WTC11 (cell line): ENCODE data around the gene TCEA2. TPM values are rescaled to one million over a fixed set of nuclear protein-coding genes. Genes with fewer than 3 reads are reported as not detected.
A peak's percentile ranks its signal among the peaks of the same experiment; 100 is the strongest.

ENCODE experiments used
- ATAC-seq: fragments of 200-7000 bp; cut with Tn5 transposase; 2 replicates; pipeline ENCODE4 v1.10.0; 2021; ENCODE audit warnings: mild to moderate bottlenecking, moderate library complexity
- CTCF ChIA-PET: fragments of 300-600 bp; sonication (Branson Sonifier 250); formaldehyde crosslinking; loops from one replicate; lab custom pipeline; 2021; ENCODE audit warnings: antibody characterized with exemption; lab: Charles Lee
- POLR2A ChIA-PET: fragments of 350-600 bp; sonication (Branson Sonifier 250); formaldehyde crosslinking; loops from one replicate; lab custom pipeline; 2021; ENCODE audit warnings: antibody characterized with exemption; lab: Charles Lee
- DNase-seq: peaks from one replicate; pipeline ENCODE4 v3.0.0; 2021; ENCODE audit warnings: low spot score
- H3K27ac Mint-ChIP-seq: 2 replicates; pipeline ENCODE4 v1.8.0; 2021; ENCODE audit warnings: mixed read lengths
- H3K27me3 Mint-ChIP-seq: 2 replicates; pipeline ENCODE4 v1.8.0; 2021; ENCODE audit warnings: low read depth, mild to moderate bottlenecking, moderate library complexity, mixed read lengths
- H3K36me3 Mint-ChIP-seq: 2 replicates; pipeline ENCODE4 v1.8.0; 2021; ENCODE audit warnings: mixed read lengths
- H3K4me1 Mint-ChIP-seq: 2 replicates; pipeline ENCODE4 v1.8.0; 2022; ENCODE audit warnings: mixed read lengths
- H3K4me3 Mint-ChIP-seq: 2 replicates; pipeline ENCODE4 v1.8.0; 2021; ENCODE audit warnings: mild to moderate bottlenecking, moderate library complexity, mixed read lengths
- H3K9me3 Mint-ChIP-seq: 2 replicates; pipeline ENCODE4 v1.8.0; 2021; ENCODE audit warnings: mixed read lengths
- ATF1 ChIP-seq: sonication (generic); formaldehyde crosslinking; IDR thresholded peaks from 2 replicates; pipeline ENCODE4 v1.8.1; 2023; ENCODE audit warnings: mild to moderate bottlenecking, moderate library complexity, missing genetic modification reagents
- KAT7 ChIP-seq: sonication (generic); formaldehyde crosslinking; IDR thresholded peaks from 2 replicates; pipeline ENCODE4 v1.8.1; 2023; ENCODE audit warnings: missing genetic modification reagents, mild to moderate bottlenecking, borderline replicate concordance
- NFATC4 ChIP-seq: fragments of 250-450 bp; sonication (Bioruptor Pico); IDR thresholded peaks from 2 replicates; pipeline ENCODE4 v1.9.0; 2021; ENCODE audit warnings: mild to moderate bottlenecking
- NFYB ChIP-seq: sonication (generic); formaldehyde crosslinking; conservative IDR thresholded peaks from 2 replicates; pipeline ENCODE4 v1.8.0; 2022; ENCODE audit warnings: low read depth, missing genetic modification reagents
- RORB ChIP-seq: fragments of 250-450 bp; sonication (Bioruptor Pico); IDR thresholded peaks from 2 replicates; pipeline ENCODE4 v1.9.0; 2021; ENCODE audit warnings: mild to moderate bottlenecking
- ZNF138 ChIP-seq: sonication (generic); formaldehyde crosslinking; conservative IDR thresholded peaks from 2 replicates; pipeline ENCODE4 v1.8.1; 2022; ENCODE audit warnings: mild to moderate bottlenecking, moderate library complexity, missing genetic modification reagents
- total RNA-seq: library from RNA; stranded (reverse); gene quantifications from 3 replicates; pipeline ENCODE4 v1.2.3, GENCODE V29; 2021
- TF ChIP-seq, protein P1 (sequence below): sonication (generic); formaldehyde crosslinking; IDR thresholded peaks from 2 replicates; pipeline ENCODE4 v1.8.0; 2022; ENCODE audit warnings: mild to moderate bottlenecking, missing genetic modification reagents
- TF ChIP-seq, protein P2 (sequence below): sonication (generic); formaldehyde crosslinking; IDR thresholded peaks from 2 replicates; pipeline ENCODE4 v1.8.1; 2022; ENCODE audit warnings: low read depth, mild to moderate bottlenecking, moderate library complexity, missing genetic modification reagents, borderline replicate concordance
- TF ChIP-seq, protein P3 (sequence below): sonication (generic); formaldehyde crosslinking; IDR thresholded peaks from 2 replicates; pipeline ENCODE4 v1.8.1; 2023; ENCODE audit warnings: mild to moderate bottlenecking, missing genetic modification reagents
- TF ChIP-seq, protein P4 (sequence below): sonication (generic); formaldehyde crosslinking; IDR thresholded peaks from 2 replicates; pipeline ENCODE4 v1.8.0; 2022; ENCODE audit warnings: missing genetic modification reagents
- TF ChIP-seq, protein P5 (sequence below): sonication (generic); formaldehyde crosslinking; IDR thresholded peaks from 2 replicates; pipeline ENCODE4 v1.8.1; 2022; ENCODE audit warnings: missing genetic modification reagents, borderline replicate concordance
- TF ChIP-seq, protein P6 (sequence below): sonication (generic); formaldehyde crosslinking; IDR thresholded peaks from 2 replicates; pipeline ENCODE4 v1.8.1; 2023; ENCODE audit warnings: mild to moderate bottlenecking, missing genetic modification reagents, moderate library complexity

TCEA2 gene
- total RNA-seq, 1 experiment from 2014 or later = 55.8 TPM

DNA sequence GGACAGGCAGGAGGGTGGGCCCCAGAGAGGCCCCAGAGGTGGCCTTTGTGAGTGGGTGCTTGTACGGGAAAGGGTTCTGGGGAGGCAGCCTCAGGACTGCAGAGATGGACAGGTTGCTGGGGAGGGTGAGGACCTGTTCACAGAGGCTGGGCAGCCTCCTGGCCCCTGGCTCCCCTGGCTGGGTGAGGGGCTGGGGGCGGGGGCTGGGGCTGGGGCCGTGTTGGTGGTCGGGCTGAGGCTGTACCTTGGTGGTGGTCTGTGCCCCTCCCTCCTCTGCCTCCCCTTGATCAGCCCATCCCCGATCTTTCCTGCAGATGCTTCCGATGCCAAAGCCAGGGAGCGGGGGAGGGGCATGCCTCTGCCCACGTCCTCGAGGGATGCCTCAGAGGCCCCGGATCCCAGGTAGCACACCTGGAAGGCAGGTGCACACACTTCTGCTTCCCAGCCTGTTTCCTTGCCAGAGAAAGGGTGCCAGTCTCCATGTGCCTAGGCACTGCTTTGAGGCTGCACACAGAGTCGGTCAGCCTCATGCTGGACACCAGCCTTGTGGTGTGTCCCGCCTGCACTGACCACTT lies 4.8 kb downstream of the TCEA2 start:
- Mint-ChIP-seq H3K27ac (peak overlapping the region; percentile 74; the same call in 1 of the 2 replicates), H3K4me1 (peaks cover 26% of the 10 kb centered on the region), H3K9me3 (no peaks in the 10 kb centered on the region), H3K4me3 (no peak overlapping the region), H3K36me3 (no peaks in the 10 kb centered on the region), H3K27me3 (peaks cover 2% of the 10 kb centered on the region; the same call in 1 of the 2 replicates)
- CTCF ChIA-PET = interaction anchor here (0.7 kb wide), 1 partner anchor 29 kb away, joined by 3 read pairs; no protein-coding TSS in a partner anchor
- ATAC-seq (no peak), DNase-seq (no peak)
- POLR2A ChIA-PET = no interaction called here
- TF ChIP-seq, protein P1, sequence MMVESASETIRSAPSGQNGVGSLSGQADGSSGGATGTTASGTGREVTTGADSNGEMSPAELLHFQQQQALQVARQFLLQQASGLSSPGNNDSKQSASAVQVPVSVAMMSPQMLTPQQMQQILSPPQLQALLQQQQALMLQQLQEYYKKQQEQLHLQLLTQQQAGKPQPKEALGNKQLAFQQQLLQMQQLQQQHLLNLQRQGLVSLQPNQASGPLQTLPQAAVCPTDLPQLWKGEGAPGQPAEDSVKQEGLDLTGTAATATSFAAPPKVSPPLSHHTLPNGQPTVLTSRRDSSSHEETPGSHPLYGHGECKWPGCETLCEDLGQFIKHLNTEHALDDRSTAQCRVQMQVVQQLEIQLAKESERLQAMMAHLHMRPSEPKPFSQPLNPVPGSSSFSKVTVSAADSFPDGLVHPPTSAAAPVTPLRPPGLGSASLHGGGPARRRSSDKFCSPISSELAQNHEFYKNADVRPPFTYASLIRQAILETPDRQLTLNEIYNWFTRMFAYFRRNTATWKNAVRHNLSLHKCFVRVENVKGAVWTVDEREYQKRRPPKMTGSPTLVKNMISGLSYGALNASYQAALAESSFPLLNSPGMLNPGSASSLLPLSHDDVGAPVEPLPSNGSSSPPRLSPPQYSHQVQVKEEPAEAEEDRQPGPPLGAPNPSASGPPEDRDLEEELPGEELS (CRISPR knock-in tag) = no peak
- TF ChIP-seq RORB (CRISPR knock-in tag) = no peak
- TF ChIP-seq, protein P2, sequence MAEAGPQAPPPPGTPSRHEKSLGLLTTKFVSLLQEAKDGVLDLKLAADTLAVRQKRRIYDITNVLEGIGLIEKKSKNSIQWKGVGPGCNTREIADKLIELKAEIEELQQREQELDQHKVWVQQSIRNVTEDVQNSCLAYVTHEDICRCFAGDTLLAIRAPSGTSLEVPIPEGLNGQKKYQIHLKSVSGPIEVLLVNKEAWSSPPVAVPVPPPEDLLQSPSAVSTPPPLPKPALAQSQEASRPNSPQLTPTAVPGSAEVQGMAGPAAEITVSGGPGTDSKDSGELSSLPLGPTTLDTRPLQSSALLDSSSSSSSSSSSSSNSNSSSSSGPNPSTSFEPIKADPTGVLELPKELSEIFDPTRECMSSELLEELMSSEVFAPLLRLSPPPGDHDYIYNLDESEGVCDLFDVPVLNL = no peak
- no peak for TF ChIP-seq KAT7 (CRISPR knock-in tag)
- no peak for TF ChIP-seq NFATC4 (CRISPR knock-in tag)
- TF ChIP-seq, protein P3, sequence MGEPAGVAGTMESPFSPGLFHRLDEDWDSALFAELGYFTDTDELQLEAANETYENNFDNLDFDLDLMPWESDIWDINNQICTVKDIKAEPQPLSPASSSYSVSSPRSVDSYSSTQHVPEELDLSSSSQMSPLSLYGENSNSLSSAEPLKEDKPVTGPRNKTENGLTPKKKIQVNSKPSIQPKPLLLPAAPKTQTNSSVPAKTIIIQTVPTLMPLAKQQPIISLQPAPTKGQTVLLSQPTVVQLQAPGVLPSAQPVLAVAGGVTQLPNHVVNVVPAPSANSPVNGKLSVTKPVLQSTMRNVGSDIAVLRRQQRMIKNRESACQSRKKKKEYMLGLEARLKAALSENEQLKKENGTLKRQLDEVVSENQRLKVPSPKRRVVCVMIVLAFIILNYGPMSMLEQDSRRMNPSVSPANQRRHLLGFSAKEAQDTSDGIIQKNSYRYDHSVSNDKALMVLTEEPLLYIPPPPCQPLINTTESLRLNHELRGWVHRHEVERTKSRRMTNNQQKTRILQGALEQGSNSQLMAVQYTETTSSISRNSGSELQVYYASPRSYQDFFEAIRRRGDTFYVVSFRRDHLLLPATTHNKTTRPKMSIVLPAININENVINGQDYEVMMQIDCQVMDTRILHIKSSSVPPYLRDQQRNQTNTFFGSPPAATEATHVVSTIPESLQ = no peak
- TF ChIP-seq ATF1 (CRISPR knock-in tag) = no peak
- TF ChIP-seq, protein P4, sequence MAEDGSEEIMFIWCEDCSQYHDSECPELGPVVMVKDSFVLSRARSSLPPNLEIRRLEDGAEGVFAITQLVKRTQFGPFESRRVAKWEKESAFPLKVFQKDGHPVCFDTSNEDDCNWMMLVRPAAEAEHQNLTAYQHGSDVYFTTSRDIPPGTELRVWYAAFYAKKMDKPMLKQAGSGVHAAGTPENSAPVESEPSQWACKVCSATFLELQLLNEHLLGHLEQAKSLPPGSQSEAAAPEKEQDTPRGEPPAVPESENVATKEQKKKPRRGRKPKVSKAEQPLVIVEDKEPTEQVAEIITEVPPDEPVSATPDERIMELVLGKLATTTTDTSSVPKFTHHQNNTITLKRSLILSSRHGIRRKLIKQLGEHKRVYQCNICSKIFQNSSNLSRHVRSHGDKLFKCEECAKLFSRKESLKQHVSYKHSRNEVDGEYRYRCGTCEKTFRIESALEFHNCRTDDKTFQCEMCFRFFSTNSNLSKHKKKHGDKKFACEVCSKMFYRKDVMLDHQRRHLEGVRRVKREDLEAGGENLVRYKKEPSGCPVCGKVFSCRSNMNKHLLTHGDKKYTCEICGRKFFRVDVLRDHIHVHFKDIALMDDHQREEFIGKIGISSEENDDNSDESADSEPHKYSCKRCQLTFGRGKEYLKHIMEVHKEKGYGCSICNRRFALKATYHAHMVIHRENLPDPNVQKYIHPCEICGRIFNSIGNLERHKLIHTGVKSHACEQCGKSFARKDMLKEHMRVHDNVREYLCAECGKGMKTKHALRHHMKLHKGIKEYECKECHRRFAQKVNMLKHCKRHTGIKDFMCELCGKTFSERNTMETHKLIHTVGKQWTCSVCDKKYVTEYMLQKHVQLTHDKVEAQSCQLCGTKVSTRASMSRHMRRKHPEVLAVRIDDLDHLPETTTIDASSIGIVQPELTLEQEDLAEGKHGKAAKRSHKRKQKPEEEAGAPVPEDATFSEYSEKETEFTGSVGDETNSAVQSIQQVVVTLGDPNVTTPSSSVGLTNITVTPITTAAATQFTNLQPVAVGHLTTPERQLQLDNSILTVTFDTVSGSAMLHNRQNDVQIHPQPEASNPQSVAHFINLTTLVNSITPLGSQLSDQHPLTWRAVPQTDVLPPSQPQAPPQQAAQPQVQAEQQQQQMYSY (CRISPR knock-in tag) = no peak
- TF ChIP-seq NFYB = no peak
- no peak for TF ChIP-seq ZNF138 (CRISPR knock-in tag)
- TF ChIP-seq, protein P5, sequence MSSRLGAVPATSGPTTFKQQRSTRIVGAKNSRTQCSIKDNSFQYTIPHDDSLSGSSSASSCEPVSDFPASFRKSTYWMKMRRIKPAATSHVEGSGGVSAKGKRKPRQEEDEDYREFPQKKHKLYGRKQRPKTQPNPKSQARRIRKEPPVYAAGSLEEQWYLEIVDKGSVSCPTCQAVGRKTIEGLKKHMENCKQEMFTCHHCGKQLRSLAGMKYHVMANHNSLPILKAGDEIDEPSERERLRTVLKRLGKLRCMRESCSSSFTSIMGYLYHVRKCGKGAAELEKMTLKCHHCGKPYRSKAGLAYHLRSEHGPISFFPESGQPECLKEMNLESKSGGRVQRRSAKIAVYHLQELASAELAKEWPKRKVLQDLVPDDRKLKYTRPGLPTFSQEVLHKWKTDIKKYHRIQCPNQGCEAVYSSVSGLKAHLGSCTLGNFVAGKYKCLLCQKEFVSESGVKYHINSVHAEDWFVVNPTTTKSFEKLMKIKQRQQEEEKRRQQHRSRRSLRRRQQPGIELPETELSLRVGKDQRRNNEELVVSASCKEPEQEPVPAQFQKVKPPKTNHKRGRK (CRISPR knock-in tag) = no peak
- TF ChIP-seq, protein P6, sequence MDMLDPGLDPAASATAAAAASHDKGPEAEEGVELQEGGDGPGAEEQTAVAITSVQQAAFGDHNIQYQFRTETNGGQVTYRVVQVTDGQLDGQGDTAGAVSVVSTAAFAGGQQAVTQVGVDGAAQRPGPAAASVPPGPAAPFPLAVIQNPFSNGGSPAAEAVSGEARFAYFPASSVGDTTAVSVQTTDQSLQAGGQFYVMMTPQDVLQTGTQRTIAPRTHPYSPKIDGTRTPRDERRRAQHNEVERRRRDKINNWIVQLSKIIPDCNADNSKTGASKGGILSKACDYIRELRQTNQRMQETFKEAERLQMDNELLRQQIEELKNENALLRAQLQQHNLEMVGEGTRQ (CRISPR knock-in tag) = no peak
